GM20000 (cell line): ENCODE measurements around the gene FAM13A.
"Not testable (repeated sequence)": the region's sequence is repeated elsewhere in the genome, so short reads cannot be mapped to it uniquely, and the experiment has no call there.

Experiments
- DNase-seq: peaks from one replicate; pipeline ENCODE4 v3.0.0; 2012; ENCODE audit warnings: low spot score
- TF ChIP-seq, protein P1 (sequence below): IDR thresholded peaks from 2 replicates; pipeline ENCODE4 v1.5.1; 2012; ENCODE audit warnings: mild to moderate bottlenecking, control low read depth; ENCODE audit errors: extremely low read depth, missing control alignments

Gene FAM13A

GRCh38 chr4:89007338-89007939, 49.5 kb downstream of the FAM13A start:
- no peak for DNase-seq
- TF ChIP-seq, protein P1, sequence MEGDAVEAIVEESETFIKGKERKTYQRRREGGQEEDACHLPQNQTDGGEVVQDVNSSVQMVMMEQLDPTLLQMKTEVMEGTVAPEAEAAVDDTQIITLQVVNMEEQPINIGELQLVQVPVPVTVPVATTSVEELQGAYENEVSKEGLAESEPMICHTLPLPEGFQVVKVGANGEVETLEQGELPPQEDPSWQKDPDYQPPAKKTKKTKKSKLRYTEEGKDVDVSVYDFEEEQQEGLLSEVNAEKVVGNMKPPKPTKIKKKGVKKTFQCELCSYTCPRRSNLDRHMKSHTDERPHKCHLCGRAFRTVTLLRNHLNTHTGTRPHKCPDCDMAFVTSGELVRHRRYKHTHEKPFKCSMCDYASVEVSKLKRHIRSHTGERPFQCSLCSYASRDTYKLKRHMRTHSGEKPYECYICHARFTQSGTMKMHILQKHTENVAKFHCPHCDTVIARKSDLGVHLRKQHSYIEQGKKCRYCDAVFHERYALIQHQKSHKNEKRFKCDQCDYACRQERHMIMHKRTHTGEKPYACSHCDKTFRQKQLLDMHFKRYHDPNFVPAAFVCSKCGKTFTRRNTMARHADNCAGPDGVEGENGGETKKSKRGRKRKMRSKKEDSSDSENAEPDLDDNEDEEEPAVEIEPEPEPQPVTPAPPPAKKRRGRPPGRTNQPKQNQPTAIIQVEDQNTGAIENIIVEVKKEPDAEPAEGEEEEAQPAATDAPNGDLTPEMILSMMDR, result no peak

DNA sequence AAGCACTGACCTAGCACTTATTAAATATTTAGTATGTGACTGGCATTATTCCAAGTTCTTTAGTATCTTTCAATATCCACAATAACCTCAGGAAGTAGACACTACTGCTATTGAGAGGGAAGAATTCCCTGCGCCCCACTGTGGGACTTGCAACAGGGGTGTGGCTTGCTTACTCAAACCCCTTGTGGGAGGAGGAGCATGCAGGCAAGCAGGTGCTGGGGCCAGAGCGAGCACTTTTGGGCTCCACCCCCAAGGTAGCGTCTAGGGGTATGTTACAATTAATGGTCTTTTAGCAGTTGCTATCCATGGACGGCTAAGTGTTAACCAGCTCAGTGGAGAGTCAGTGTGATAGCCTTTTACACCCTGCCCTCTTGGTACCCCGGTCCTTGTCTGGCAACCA, 50.7 kb downstream of the FAM13A start:
- no peak for DNase-seq
- TF ChIP-seq, protein P1, result no peak

- not testable (repeated sequence) for DNase-seq
Measured at GRCh38 chr4:89005066-89005465, 51.9 kb downstream of the FAM13A start.

DNA sequence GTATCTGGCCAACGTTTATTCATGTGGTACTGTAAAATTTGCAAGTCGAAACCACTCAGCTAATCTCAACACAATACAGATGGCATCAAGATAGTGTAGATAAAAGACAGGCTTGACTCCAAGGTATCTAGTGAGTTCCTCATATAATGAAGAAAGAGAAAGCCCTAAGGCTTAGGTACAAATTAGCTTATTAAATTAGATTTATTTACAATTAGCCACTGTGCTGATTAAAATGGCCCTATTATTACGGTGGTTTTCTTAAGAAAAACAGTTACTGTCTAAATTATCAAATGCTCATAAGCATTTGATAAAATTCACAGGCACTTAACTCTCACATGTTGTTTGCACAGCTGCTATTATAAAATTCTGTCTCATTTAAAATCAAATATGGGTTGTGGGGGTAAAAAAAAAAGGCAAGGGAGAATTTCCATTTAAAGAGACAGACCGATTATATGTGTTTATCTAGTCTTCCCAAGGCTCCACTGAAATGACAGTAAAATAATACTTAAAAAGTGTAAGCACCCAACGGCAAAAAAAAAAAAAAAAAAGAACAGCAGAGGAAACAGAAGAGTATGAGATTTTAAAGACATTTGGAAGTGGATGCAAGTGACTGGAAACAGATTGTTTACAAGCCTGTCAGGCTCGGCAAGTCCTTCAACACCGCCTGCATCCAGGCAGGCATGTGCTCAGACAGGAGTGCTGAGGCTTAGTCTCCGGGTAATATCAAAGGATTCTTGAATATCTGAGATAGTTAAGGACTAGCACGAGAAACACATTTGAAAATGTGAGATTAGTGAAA, 55.1 kb downstream of the FAM13A start:
- TF ChIP-seq, protein P1, result no peak
- DNase-seq, result no peak

DNA sequence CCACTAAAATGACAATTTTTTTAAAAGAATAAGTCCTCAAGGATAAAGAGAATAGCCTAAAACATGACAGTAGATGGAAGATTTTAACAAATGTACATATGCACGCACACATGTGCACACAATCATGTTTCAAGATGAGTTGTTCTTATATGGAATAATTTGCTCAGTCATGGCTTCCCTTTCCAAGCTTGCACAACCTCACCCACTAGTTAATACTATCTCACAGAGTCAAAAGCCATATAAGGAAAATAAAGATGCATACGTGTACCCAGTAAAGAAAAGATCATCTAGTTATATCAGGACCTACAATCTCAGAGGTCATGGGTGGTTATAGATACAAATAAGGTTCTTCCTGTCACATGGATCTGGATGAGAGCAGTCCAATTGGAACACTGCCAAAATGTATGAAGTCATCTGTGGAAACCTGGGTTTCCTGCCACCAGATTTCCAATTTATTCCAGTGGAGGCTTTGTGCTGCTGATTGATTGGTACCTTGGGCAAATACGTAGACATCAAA, 56.1 kb downstream of the FAM13A start:
- TF ChIP-seq, protein P1, result no peak
- DNase-seq, result no peak

DNA sequence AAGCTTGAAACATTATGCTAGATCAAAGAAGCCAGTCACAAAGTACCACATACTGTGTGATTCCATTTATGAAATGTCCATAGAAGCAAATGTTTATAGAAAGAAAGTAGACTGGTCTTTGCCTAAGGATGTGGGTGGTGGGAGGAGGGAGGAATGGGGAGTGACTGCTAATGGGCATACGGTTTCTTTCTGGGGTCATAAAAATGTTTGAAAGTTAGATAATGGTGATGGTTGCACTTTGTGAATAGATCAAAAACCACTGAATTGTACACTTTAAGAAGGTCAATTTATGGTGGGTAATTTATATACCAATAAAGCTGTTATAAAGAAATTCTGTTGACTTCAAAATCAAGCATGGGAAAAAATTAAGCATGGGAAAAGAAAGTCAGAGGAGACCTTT, 56.6 kb downstream of the FAM13A start:
- TF ChIP-seq, protein P1, result no peak
- no peak for DNase-seq

DNA sequence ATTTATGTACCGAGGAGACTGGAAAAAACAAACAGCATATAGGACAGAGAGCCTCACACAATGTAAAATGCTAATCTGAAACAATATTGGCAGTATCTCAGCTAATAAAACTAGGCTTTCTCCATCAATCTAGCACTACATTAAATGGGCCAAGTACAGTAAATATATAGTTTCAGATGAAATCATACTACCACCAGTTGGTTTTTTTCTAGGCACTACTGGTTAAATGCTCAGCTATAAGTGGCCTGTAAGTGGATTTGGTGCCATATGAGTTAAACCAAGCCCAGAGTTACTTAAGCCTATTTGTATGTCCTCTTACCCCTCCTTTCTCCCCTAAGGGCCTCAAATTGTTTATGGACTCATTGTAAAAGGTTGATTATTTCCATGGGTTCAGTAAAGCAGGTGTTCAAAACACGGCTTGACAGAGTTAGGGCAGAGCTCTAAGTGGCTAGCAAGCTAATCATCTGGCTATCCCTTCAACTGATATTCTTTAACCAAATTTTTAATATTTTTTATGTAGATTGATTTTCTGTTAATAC, 57.5 kb downstream of the FAM13A start:
- TF ChIP-seq, protein P1, result no peak
- no peak for DNase-seq

- TF ChIP-seq, protein P1, result no peak
- DNase-seq, result no peak
Measured at GRCh38 chr4:88998891-88999290, 58.1 kb downstream of the FAM13A start.
